CD4-positive, alpha-beta memory T cell (primary cell): Measurements from ENCODE around the gene INPP4A. TPM values are rescaled to one million over a fixed set of nuclear protein-coding genes. Genes with fewer than 3 reads are reported as not detected.

Experiments
- CTCF ChIA-PET: fragments of 350-600 bp; sonication (Branson Sonifier 250); formaldehyde crosslinking; loops from one replicate; lab custom pipeline; 2021; ENCODE audit warnings: inconsistent platforms; ENCODE audit not compliant: partially characterized antibody; lab: Charles Lee
- POLR2A ChIA-PET: fragments of 350-600 bp; sonication (Branson Sonifier 250); formaldehyde crosslinking; loops from one replicate; lab custom pipeline; 2021; ENCODE audit not compliant: partially characterized antibody; lab: Charles Lee
- DNase-seq, 5 donors: peaks; one replicate each; pipeline versions ENCODE4 v3.0.0 to v3.0.0-alpha.2; 2020 to 2022; ENCODE audit warnings: mixed read lengths in 1 of 5
- H3K27ac ChIP-seq: one replicate; pipeline ENCODE4 v1.7.0; 2013; ENCODE audit warnings: low read depth, low read length
- H3K27me3 ChIP-seq: 2 replicates; pipeline ENCODE4 v1.7.0; 2013; ENCODE audit warnings: mild to moderate bottlenecking, low read length, moderate library complexity; ENCODE audit not compliant: insufficient read depth
- H3K36me3 ChIP-seq: 2 replicates; pipeline ENCODE4 v1.7.0; 2013; ENCODE audit warnings: mild to moderate bottlenecking, low read length, moderate library complexity; ENCODE audit not compliant: insufficient read depth
- H3K4me1 ChIP-seq: 2 replicates; pipeline ENCODE4 v1.7.0; 2013; ENCODE audit warnings: mild to moderate bottlenecking, low read length, moderate library complexity; ENCODE audit not compliant: insufficient read depth
- H3K4me3 ChIP-seq, 2 donors: one replicate each; pipeline ENCODE4 v1.7.0; 2013; ENCODE audit warnings: low read length in 2 of 2, mild to moderate bottlenecking in 1 of 2
- H3K9me3 ChIP-seq, 2 donors: one replicate each; pipeline ENCODE4 v1.7.0; 2013; ENCODE audit warnings: low read length in 2 of 2, control low read depth in 1 of 2; ENCODE audit not compliant: control insufficient read depth in 1 of 2
- H3K27ac Mint-ChIP-seq, 7 donors: one replicate each; pipeline ENCODE4 v1.8.0; 2020 to 2021; ENCODE audit warnings: mixed read lengths in 7 of 7, mild to moderate bottlenecking in 6 of 7, inconsistent platforms in 3 of 7, moderate library complexity in 3 of 7
- H3K27me3 Mint-ChIP-seq, 2 donors: one replicate each; pipeline ENCODE4 v1.8.0; 2020 to 2021; ENCODE audit warnings: mixed read lengths in 2 of 2
- H3K36me3 Mint-ChIP-seq, 2 donors: one replicate each; pipeline ENCODE4 v1.8.0; 2020 to 2021; ENCODE audit warnings: mixed read lengths in 2 of 2, inconsistent platforms in 1 of 2, mild to moderate bottlenecking in 1 of 2
- H3K4me1 Mint-ChIP-seq, 4 donors: one replicate each; pipeline ENCODE4 v1.8.0; 2020 to 2021; ENCODE audit warnings: mixed read lengths in 4 of 4, mild to moderate bottlenecking in 1 of 4
- H3K4me3 Mint-ChIP-seq, 8 donors: one replicate each; pipeline ENCODE4 v1.8.0; 2020 to 2021; ENCODE audit warnings: mixed read lengths in 8 of 8, mild to moderate bottlenecking in 7 of 8, moderate library complexity in 6 of 8, inconsistent platforms in 3 of 8
- H3K9me3 Mint-ChIP-seq, 8 donors: one replicate each; pipeline ENCODE4 v1.8.0; 2020 to 2021; ENCODE audit warnings: mixed read lengths in 8 of 8, mild to moderate bottlenecking in 5 of 8, inconsistent platforms in 3 of 8, moderate library complexity in 1 of 8
- intact Hi-C: fragments of 100-400 bp; cut with micrococcal nuclease; formaldehyde crosslinking; loops from one replicate; pipeline ENCODE4 v1.15.1; 2023
- polyA plus RNA-seq, 2 donors: library from polyadenylated mRNA; unstranded; fragments of 300-500 nt; fragmentation: Illumina TruSeq; gene quantifications; one replicate each; pipeline ENCODE4 v1.2.3, GENCODE V29; 2021
- total RNA-seq, 2 experiments: library from RNA; stranded (reverse); gene quantifications; one replicate each; pipeline ENCODE4 v1.2.3, GENCODE V29; 2021

INPP4A gene
- total and polyA plus RNA-seq, 4 experiments from 2014 or later = 30.5 to 133 (median 91.9) TPM

GRCh38 chr2:98558852-98559530 is 114.3 kb downstream of the INPP4A start:
- Mint-ChIP-seq H3K36me3 (peaks cover 49 to 82% of the 10 kb centered on the region in 2 donors), H3K4me1 (peaks cover 5 to 24% (median 18%) of the 10 kb centered on the region in 4 donors)

GRCh38 chr2:98559581-98559980 is 114.9 kb downstream of the INPP4A start:
- intact Hi-C loops = no loop called here
- no peaks in the 10 kb centered on the region for H3K27me3 Mint-ChIP-seq
- peak overlapping the region; percentile 40 to 72 (median 48) for H3K27ac Mint-ChIP-seq
- no peaks in the 10 kb centered on the region for H3K9me3 Mint-ChIP-seq
- H3K4me1 Mint-ChIP-seq = peaks cover 5 to 24% (median 18%) of the 10 kb centered on the region in 4 donors
- Histone ChIP-seq H3K36me3 (peaks cover 73% of the 10 kb centered on the region), H3K4me3 (no peak overlapping the region), H3K9me3 (no peaks in the 10 kb centered on the region), H3K27me3 (no peaks in the 10 kb centered on the region), H3K27ac (no peak overlapping the region), H3K4me1 (no peaks in the 10 kb centered on the region)
- CTCF ChIA-PET = interaction anchor here (1.5 to 2.2 kb wide), 2 partner anchors 10 to 146 kb away, joined by 4 to 11 read pairs; no protein-coding TSS in a partner anchor
- H3K4me3 Mint-ChIP-seq = peak overlapping the region in 1 of 8 donors; percentile 32
- peaks cover 51 to 81% of the 10 kb centered on the region in 2 donors for H3K36me3 Mint-ChIP-seq
- POLR2A ChIA-PET = interaction anchor here (1.0 kb wide), 1 partner anchor 17 kb away, joined by 4 read pairs; no protein-coding TSS in a partner anchor
- no peak for DNase-seq

More at GRCh38 chr2:98558852-98559530, 114.3 kb downstream of the INPP4A start:
- Histone ChIP-seq H3K27me3 (no peaks in the 10 kb centered on the region), H3K27ac (no peak overlapping the region), H3K36me3 (peaks cover 73% of the 10 kb centered on the region), H3K4me1 (no peaks in the 10 kb centered on the region), H3K4me3 (no peak overlapping the region), H3K9me3 (no peaks in the 10 kb centered on the region)
- CTCF ChIA-PET = interaction anchor here (1.5 to 2.2 kb wide), 2 partner anchors 11 to 146 kb away, joined by 4 to 11 read pairs; no protein-coding TSS in a partner anchor
- H3K27me3 Mint-ChIP-seq = no peaks in the 10 kb centered on the region
- POLR2A ChIA-PET = interaction anchor here (1.0 kb wide), 1 partner anchor 16 kb away, joined by 4 read pairs; no protein-coding TSS in a partner anchor
- no peak for DNase-seq
- intact Hi-C loops = no loop called here
- H3K27ac Mint-ChIP-seq = peak overlapping the region; percentile 15 to 70 (median 47)
- H3K9me3 Mint-ChIP-seq = no peaks in the 10 kb centered on the region
- peak overlapping the region in 1 of 8 donors; percentile 32 for H3K4me3 Mint-ChIP-seq

- peak overlapping the region in 5 of 7 donors; percentile 9 to 48 (median 35) for H3K27ac Mint-ChIP-seq
- peaks cover 73% of the 10 kb centered on the region for H3K36me3 ChIP-seq
- H3K4me1 ChIP-seq = no peaks in the 10 kb centered on the region
- intact Hi-C loops = loop anchor here (10.0 kb wide), 1 partner anchor 84 kb away; no protein-coding TSS in a partner anchor
- H3K4me1 Mint-ChIP-seq = peaks cover 5 to 24% (median 18%) of the 10 kb centered on the region in 4 donors
- CTCF ChIA-PET = interaction anchor here (1.4 to 2.2 kb wide), 3 partner anchors 9 to 277 kb away, joined by 3 to 11 read pairs (median 4); no protein-coding TSS in a partner anchor
- no peaks in the 10 kb centered on the region for H3K27me3 Mint-ChIP-seq
- no peaks in the 10 kb centered on the region for H3K9me3 Mint-ChIP-seq
- no peak overlapping the region for H3K27ac ChIP-seq
- DNase-seq = no peak
- no peak overlapping the region for H3K4me3 ChIP-seq
- no peaks in the 10 kb centered on the region for H3K9me3 ChIP-seq
- peaks cover 46 to 77% of the 10 kb centered on the region in 2 donors for H3K36me3 Mint-ChIP-seq
- POLR2A ChIA-PET = interaction anchor here (1.0 kb wide), 1 partner anchor 18 kb away, joined by 4 read pairs; no protein-coding TSS in a partner anchor
- H3K4me3 Mint-ChIP-seq = no peak overlapping the region
- H3K27me3 ChIP-seq = no peaks in the 10 kb centered on the region
Measured at GRCh38 chr2:98560256-98560771, 115.7 kb downstream of the INPP4A start.

GRCh38 chr2:98561018-98561417 is 116.4 kb downstream of the INPP4A start:
- intact Hi-C loops = loop anchor here (10.0 kb wide), 1 partner anchor 84 kb away; no protein-coding TSS in a partner anchor
- Histone ChIP-seq H3K36me3 (peaks cover 73% of the 10 kb centered on the region), H3K27ac (no peak overlapping the region), H3K9me3 (no peaks in the 10 kb centered on the region), H3K27me3 (no peaks in the 10 kb centered on the region), H3K4me3 (no peak overlapping the region), H3K4me1 (no peaks in the 10 kb centered on the region)
- peak overlapping the region in 2 of 7 donors; percentile 17 to 41 for H3K27ac Mint-ChIP-seq
- H3K4me3 Mint-ChIP-seq = no peak overlapping the region
- H3K9me3 Mint-ChIP-seq = no peaks in the 10 kb centered on the region
- no peaks in the 10 kb centered on the region for H3K27me3 Mint-ChIP-seq
- H3K36me3 Mint-ChIP-seq = peaks cover 43 to 78% of the 10 kb centered on the region in 2 donors
- no peak for DNase-seq
- CTCF ChIA-PET = interaction anchor here (1.4 kb wide), 1 partner anchor 277 kb away, joined by 3 read pairs; no protein-coding TSS in a partner anchor
- POLR2A ChIA-PET = no interaction called here
- H3K4me1 Mint-ChIP-seq = peaks cover 3 to 22% (median 16%) of the 10 kb centered on the region in 4 donors

- H3K9me3 Mint-ChIP-seq = peaks cover 0 to 2% (median 0%) of the 10 kb centered on the region in 8 donors
- CTCF ChIA-PET = interaction anchor here (0.9 kb wide), 1 partner anchor 11 kb away, joined by 3 read pairs; no protein-coding TSS in a partner anchor
- intact Hi-C loops = loop anchor here (10.0 kb wide), 1 partner anchor 83 kb away; no protein-coding TSS in a partner anchor
- no peaks in the 10 kb centered on the region for H3K27me3 Mint-ChIP-seq
- Histone ChIP-seq H3K27me3 (no peaks in the 10 kb centered on the region), H3K4me1 (no peaks in the 10 kb centered on the region), H3K36me3 (peaks cover 74% of the 10 kb centered on the region), H3K9me3 (no peaks in the 10 kb centered on the region), H3K27ac (no peak overlapping the region), H3K4me3 (no peak overlapping the region)
- peak overlapping the region in 2 of 7 donors; percentile 13 to 23 for H3K27ac Mint-ChIP-seq
- peaks cover 47 to 80% of the 10 kb centered on the region in 2 donors for H3K36me3 Mint-ChIP-seq
- no peak for DNase-seq
- POLR2A ChIA-PET = no interaction called here
- H3K4me1 Mint-ChIP-seq = peaks cover 0 to 31% (median 20%) of the 10 kb centered on the region in 4 donors
- no peak overlapping the region for H3K4me3 Mint-ChIP-seq
Measured at GRCh38 chr2:98561902-98562695, 117.4 kb downstream of the INPP4A start.

- Histone ChIP-seq H3K4me1 (no peaks in the 10 kb centered on the region), H3K27me3 (no peaks in the 10 kb centered on the region), H3K36me3 (peaks cover 81% of the 10 kb centered on the region), H3K27ac (no peak overlapping the region), H3K4me3 (no peak overlapping the region), H3K9me3 (no peaks in the 10 kb centered on the region)
- CTCF ChIA-PET = no interaction called here
- intact Hi-C loops = loop anchor here (10.0 kb wide), 1 partner anchor 81 kb away; no protein-coding TSS in a partner anchor
- peaks cover 44 to 82% of the 10 kb centered on the region in 2 donors for H3K36me3 Mint-ChIP-seq
- H3K9me3 Mint-ChIP-seq = peaks cover 0 to 2% (median 0%) of the 10 kb centered on the region in 8 donors
- H3K4me1 Mint-ChIP-seq = peaks cover 0 to 25% (median 16%) of the 10 kb centered on the region in 4 donors
- POLR2A ChIA-PET = no interaction called here
- H3K4me3 Mint-ChIP-seq = no peak overlapping the region
- DNase-seq = no peak
- H3K27me3 Mint-ChIP-seq = no peaks in the 10 kb centered on the region
- peak overlapping the region in 2 of 7 donors; percentile 42 to 70 for H3K27ac Mint-ChIP-seq
Measured at GRCh38 chr2:98563394-98563793, 118.7 kb downstream of the INPP4A start.
